ENCODE data around the gene NOTCH4. TPM values are rescaled to one million over a fixed set of nuclear protein-coding genes. Genes with fewer than 3 reads are reported as not detected.

NOTCH4 gene
- total and polyA plus RNA-seq, 12 donors, result 7.1 to 136 (median 20.2) TPM

DNA sequence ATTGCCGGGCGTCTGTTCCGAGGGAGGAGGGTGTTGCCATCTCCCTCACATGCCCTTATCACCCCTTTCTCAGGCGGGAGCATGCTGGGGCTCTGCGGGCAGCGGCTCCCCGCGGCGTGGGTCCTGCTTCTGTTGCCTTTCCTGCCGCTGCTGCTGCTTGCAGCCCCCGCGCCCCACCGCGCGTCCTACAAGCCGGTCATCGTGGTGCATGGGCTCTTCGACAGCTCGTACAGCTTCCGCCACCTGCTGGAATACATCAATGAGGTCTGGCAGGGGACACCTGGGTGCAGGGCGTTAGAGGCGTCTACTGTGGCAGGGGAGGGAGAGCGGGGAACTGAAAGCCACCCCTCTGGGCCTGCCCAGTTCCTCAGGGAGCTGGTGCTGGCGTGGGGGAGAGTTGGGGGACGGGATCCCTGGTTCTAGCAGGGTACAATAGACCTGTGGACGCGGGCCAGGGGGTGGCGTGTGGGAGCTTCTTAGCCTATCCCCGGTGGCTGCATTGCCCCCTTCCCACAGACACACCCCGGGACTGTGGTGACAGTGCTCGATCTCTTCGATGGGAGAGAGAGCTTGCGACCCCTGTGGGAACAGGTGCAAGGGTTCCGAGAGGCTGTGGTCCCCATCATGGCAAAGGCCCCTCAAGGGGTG, 69.2 kb downstream of the NOTCH4 start:
- Histone ChIP-seq H3K27me3 (no peaks in the 10 kb centered on the region), H3K9me3 (replicated peaks in 1 of 3) (no peaks in the 10 kb centered on the region), H3K27ac (peak overlapping the region; percentile 73 to 94 (median 86)), H3K36me3 (replicated peaks in 1 of 2) (peaks cover 0 to 34% of the 10 kb centered on the region in 2 donors), H3K4me3 (peak overlapping the region; percentile 62 to 89 (median 76)), H3K4me1 (replicated peaks in 1 of 2) (peaks cover 14 to 20% of the 10 kb centered on the region in 2 donors)
- intact Hi-C loops (cut with DNase I), result loop anchor here in 1 of 2 donors (5.0 kb wide), 1 partner anchor 37 kb away; no protein-coding TSS in a partner anchor
- TF ChIP-seq CTCF (IDR thresholded peaks at IDR 0.05) (peak; percentile 12 to 73 (median 64)), POLR2A (IDR thresholded peaks at IDR 0.05) (no peak)
- DNase-seq, result peak; percentile 70 to 88 (median 75)
- WGBS, 4 donors, result 4 to 17% (median 6%) methylated on average over 6 to 34 of the region's 34 CpGs

GRCh38 chr6:32153564-32154513, 70.0 kb downstream of the NOTCH4 start, which contains the start of gene PPT2:
TSS of gene PPT2 (plus strand) at chr6:32154141. CDS start at chr6:32154595, 454 bp downstream.
- Histone ChIP-seq H3K27ac (peak within 1 kb of the TSS; percentile 73 to 94 (median 86)), H3K4me1 (replicated peaks in 1 of 2) (peaks cover 14 to 20% of the 10 kb centered on the region in 2 donors), H3K36me3 (replicated peaks in 1 of 2) (peaks cover 0 to 29% of the 10 kb centered on the region in 2 donors), H3K27me3 (no peaks in the 10 kb centered on the region), H3K9me3 (replicated peaks in 1 of 3) (no peaks in the 10 kb centered on the region), H3K4me3 (peak within 1 kb of the TSS; percentile 62 to 89 (median 76))
- intact Hi-C loops (cut with DNase I), result no loop called here
- peak; percentile 90 to 97 (median 94) for DNase-seq
- WGBS, 4 donors, result 0 to 1% (median 0%) methylated on average over 25 to 52 of the region's 52 CpGs
- TF ChIP-seq CTCF (IDR thresholded peaks at IDR 0.05) (peak in 5 of 6 experiments; percentile 13 to 34 (median 25)), POLR2A (IDR thresholded peaks at IDR 0.05) (peak; percentile 13 to 39)

DNA sequence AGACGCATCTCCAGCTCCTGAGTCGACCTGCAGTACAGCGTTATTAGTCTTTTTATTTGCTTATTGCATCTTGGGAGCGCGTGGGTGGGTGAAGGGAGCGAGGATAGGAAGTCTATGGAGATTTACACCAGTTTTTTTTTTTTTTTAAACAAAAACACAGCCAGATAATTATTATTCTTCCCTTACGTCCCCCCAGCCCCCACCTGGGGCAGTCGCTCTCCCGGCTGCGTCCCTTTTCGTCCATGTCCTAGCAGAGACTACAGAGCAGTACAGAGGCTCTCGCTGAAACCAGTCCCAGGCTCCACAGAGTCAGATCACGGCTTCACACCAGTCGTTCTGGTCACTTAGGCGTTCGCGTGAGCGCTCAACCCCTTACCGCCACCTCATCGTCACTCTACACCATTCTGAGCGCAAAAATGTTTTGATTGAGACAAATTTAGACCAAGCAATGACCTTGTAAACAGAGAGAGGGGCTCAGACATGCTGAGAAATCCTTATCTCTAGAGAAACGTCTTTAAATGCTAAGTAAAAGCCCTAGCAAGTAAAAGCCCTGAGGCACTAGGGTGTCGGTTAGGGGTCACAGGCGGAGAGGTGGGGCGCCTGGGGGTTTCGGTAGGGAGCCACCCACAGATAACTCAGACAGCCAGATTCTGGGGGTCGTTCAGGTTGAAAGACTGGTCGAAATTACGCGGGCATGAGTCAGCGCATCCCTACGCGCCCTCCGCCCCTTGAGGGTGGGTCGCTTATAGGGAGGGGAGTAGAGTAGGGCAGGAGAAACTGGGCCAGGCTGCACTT, 70.9 kb downstream of the NOTCH4 start:
- H3K9me3 ChIP-seq (replicated peaks in 1 of 3), result no peaks in the 10 kb centered on the region
- H3K27me3 ChIP-seq, result no peaks in the 10 kb centered on the region
- H3K36me3 ChIP-seq (replicated peaks in 1 of 2), result peaks cover 0 to 20% of the 10 kb centered on the region in 2 donors
- intact Hi-C loops (cut with DNase I), result no loop called here
- TF ChIP-seq CTCF (IDR thresholded peaks at IDR 0.05), result no peak
- peak in 1 of 2 donors; percentile 21 for TF ChIP-seq POLR2A (IDR thresholded peaks at IDR 0.05)
- DNase-seq, result peak; percentile 34 to 76 (median 51)
- peaks cover 14 to 20% of the 10 kb centered on the region in 2 donors for H3K4me1 ChIP-seq (replicated peaks in 1 of 2)
- 18 to 26% (median 22%) methylated on average over 32 to 35 of the region's 35 CpGs for WGBS, 4 donors
- peak overlapping the region; percentile 2 to 94 (median 86) for H3K27ac ChIP-seq
- H3K4me3 ChIP-seq, result peak overlapping the region in 2 of 4 donors; percentile 66 to 89

All from adrenal gland (tissue), 12 donors.